ENCODE results near the gene ME2.
"Not testable (repeated sequence)": the region's sequence is repeated elsewhere in the genome, so short reads cannot be mapped to it uniquely, and the experiment has no call there.

ME2 gene

DNA sequence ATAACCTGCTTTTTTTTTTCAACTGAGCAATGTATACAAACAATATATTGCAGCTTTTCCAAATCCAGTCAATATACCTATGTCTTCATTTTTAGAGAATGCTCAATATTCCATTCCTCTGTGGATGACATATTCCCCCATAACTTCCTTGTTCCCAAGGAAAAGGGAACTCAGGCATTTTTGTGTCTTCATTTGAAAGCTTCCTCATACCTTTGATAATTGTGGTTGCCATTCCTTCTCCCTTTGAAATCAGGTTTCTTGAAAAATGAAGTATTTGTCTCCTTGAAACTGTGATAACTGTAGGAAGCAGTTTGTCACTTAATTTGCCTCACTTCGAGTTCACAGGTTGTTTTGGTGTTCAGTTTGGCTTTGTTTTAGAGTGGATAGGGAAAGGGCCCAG is 102.5 kb downstream of the ME2 start:
- no peak for DNase-seq

DNA sequence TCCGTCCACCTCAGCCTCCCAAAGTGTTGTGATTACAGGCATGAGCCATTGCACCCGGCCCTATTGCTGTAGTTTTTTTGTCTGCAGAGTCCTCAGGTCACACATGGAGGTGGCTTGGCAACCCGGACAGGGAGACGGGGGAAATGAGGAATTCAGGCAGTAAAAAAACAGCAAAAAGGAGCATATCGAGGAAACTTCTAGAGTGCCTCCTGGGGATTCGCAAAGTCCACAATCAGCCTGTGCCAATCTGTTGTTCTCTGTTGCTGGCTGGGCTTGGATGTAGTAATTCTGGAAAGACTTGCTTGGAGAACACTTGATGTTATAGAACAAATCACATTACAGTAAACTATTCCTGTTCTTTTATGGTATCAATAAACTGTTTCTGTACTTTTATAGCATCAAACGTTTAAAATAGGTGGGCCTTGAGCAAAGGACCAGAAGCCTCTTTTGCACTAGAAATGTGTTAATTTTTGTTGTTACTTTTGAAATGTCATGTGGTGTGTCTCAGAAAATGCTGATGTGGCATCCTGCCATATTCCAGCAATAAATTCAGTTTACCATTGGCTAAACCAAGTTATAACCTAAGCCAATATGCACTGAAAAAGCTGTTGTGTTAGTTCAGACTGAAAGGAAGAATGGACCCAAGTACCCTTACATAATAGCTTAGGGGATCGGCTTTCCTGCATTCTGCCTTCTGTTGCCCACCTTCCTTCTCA is 103.3 kb downstream of the ME2 start:
- DNase-seq: no peak

DNA sequence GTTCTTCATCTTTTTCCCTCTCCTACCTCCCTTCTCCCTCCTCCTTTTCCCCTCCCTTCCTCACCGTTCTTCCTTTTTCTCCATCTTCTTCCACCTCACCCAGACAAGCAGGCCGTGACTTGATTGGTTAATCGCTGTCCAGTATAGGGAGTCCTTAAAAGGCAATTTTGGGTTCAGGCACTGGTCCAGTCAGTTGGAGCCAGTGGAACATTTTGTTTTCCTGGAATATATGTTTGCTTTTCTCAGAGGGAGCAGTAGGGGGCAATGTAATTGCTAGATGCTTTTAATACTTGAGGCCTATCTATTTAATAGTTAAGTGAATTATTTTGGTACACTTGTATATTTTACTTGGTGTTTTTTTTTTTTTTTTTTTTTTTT is 103.9 kb downstream of the ME2 start:
- no peak for DNase-seq

DNA sequence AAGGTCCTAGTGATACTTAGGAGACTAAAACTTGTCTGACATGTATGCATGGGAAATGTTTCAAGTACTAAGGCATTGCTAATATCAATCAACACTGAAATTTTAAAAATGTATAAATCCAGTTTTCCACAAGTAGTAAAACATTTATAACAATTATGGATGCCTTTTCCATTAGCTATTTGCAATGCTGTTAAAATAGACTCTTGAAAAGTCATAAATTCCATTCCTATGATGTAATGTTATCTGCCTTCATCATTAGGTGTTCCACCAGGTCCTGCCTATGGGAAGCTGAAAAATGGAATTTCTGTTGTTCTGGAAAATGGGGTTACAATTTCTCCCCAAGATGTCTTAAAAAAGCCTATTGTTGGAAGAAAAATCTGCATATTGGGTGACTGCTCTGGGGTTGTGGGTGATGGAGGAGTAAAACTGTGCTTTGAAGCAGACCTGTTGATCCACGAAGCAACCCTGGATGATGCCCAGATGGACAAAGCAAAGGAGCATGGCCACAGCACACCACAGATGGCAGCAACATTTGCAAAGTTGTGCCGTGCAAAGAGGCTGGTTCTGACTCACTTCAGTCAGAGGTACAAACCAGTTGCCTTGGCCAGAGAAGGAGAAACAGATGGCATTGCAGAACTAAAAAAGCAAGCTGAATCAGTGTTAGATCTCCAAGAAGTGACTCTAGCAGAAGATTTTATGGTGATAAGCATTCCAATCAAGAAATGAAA is 107.6 kb downstream of the ME2 start:
- DNase-seq: no peak

DNA sequence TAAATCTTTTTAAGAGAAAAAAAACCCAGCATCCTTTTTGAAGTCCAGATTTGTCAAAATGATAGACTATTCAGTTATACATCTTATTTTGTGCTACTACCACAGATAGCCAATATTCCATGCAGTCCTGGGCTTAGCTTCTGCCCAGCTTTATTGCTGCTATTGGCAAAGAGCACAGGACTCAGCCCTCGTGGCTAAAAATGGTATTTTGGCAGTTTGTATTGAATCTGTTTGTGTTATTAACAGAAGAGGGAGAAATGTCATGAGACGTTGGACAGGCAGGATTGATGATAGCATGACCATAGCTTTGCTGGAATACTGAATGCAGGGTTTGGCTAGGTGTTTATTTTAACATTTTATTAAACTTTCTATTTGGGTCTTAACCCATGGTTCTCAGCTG is 108.3 kb downstream of the ME2 start:
- no peak for DNase-seq

DNA sequence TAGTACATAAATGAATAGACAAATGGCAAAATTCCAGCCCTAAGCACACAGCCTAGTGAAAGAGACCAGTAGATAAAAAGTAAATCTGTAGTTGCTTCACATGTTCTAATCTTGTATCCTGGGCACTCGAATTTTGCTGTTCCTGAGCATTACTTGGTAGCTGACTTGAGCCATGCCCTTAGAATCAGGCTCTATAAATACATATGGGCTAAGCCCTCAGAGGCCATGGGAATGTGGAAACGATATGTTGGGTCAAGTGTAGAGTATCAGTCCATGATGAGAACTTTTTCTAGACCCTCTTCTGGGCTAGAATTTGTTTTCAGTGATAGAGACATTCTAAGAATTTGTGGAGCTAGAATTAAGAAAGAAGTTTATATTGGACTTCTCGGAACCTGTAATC is 110.8 kb downstream of the ME2 start:
- no peak for DNase-seq

DNA sequence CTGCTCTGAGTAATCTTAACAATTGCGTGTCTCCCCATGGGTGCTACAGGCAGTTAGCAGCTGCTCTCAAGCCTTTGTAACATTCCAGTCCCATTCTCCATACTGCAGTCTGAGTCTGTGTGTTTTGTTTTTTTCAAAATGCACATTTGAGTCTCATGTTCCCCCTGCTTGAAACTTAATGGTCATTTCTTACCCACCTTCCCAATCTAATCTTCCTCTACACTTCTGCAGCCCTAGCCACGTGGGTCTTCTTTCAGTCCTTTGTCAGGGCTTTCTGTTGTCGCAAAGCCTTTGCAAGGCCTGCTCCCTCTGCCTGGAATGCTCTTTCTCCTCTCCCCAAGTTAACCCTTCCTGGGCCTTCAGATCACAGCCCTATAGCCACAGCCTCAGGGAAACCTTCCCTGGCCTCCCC is 113.4 kb downstream of the ME2 start:
- no peak for DNase-seq

DNA sequence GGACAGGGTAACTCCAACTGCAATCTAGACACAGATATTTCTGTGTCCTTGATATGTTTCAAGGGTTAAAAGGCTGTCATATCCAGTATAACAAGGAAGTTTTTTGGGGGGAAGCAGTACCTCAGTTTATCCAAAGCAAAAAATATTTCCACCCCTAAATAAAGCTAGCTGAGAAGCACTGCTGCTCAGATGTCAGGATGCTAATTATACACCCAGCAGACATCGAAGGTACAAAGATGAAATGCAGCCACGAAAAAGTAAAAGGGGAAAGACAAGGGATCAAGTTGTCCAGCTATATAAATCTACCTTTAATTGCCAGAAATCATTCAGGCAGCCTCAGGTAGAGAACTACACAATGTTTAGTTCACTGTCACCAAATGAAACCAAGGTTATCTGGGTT is 115.1 kb downstream of the ME2 start:
- DNase-seq: no peak

DNA sequence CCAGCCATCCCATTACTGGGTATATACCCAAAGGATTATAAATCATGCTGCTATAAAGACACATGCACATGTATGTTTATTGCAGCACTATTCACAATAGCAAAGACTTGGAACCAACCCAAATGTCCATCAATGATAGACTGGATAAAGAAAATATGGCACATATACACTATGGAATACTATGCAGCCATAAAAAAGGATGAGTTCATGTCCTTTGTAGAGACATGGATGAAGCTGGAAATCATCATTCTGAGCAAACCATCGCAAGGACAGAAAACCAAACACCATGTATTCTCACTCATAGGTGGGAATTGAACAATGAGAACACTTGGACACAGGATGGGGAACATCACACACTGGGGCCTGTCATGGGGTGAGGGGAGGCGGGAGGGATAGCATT is 124.3 kb downstream of the ME2 start:
- not testable (repeated sequence) for DNase-seq

All from effector CD4-positive, alpha-beta T cell (primary cell).